HepG2 (cell line): Measurements from ENCODE around the gene HEMK1. TPM values are rescaled to one million over a fixed set of nuclear protein-coding genes. Genes with fewer than 3 reads are reported as not detected.

Source experiments
- ATF1 ChIP-seq: IDR thresholded peaks from 2 replicates; pipeline ENCODE4 v1.6.1; 2016; ENCODE audit warnings: mild to moderate bottlenecking, control low read depth
- CBX1 ChIP-seq: IDR thresholded peaks from one replicate; pipeline ENCODE4 v1.6.1; 2016; ENCODE audit warnings: antibody characterized with exemption, low read depth
- EEA1 ChIP-seq: sonication (generic); formaldehyde crosslinking; IDR thresholded peaks from 2 replicates; pipeline ENCODE4 v1.5.1; 2020; ENCODE audit warnings: mild to moderate bottlenecking, missing genetic modification reagents, borderline replicate concordance
- ELF4 ChIP-seq: sonication (generic); formaldehyde crosslinking; IDR thresholded peaks from 2 replicates; pipeline ENCODE4 v1.5.0; 2020; ENCODE audit warnings: missing genetic modification reagents, mild to moderate bottlenecking, moderate library complexity, borderline replicate concordance
- ESRRA ChIP-seq: sonication (generic); formaldehyde crosslinking; IDR thresholded peaks from 2 replicates; pipeline ENCODE4 v1.5.1; 2020; ENCODE audit warnings: mild to moderate bottlenecking, low read depth, missing genetic modification reagents
- HNF4A ChIP-seq: sonication (generic); formaldehyde crosslinking; IDR thresholded peaks from 2 replicates; pipeline ENCODE4 v1.4.0; 2020; ENCODE audit warnings: missing genetic modification reagents
- HNRNPL ChIP-seq: fragments of 200-400 bp; formaldehyde crosslinking; IDR thresholded peaks from 2 replicates; pipeline ENCODE4 v1.6.1; 2017; ENCODE audit warnings: mild to moderate bottlenecking, low read depth, low read length
- KLF16 ChIP-seq, 2 experiments: sonication (generic) in 1 of 2; formaldehyde crosslinking in 1 of 2; IDR thresholded peaks; 2 replicates each; pipeline versions ENCODE4 v1.6.1 to v1.8.0; 2016 to 2023; ENCODE audit warnings: missing genetic modification reagents in 2 of 2, missing compliant biosample characterization in 1 of 2
- NRL ChIP-seq: sonication (generic); formaldehyde crosslinking; IDR thresholded peaks from 2 replicates; pipeline ENCODE4 v1.5.0; 2020; ENCODE audit warnings: missing genetic modification reagents, mild to moderate bottlenecking, moderate library complexity, borderline replicate concordance
- PHB2 ChIP-seq: fragments of 450-650 bp; IDR thresholded peaks from 2 replicates; pipeline ENCODE4 v1.6.1; 2018; ENCODE audit not compliant: partially characterized antibody
- SOX13 ChIP-seq, 3 experiments: fragments of 450-650 bp in 1 of 3; sonication (generic) in 1 of 3; formaldehyde crosslinking in 1 of 3; IDR thresholded peaks in 2 of 3; conservative IDR thresholded peaks in 1 of 3; 2 replicates each; pipeline versions ENCODE4 v1.5.0 to v1.6.1; 2016 to 2020; ENCODE audit warnings: antibody characterized with exemption in 1 of 3, mild to moderate bottlenecking in 1 of 3, missing compliant biosample characterization in 1 of 3, missing genetic modification reagents in 1 of 3, moderate library complexity in 1 of 3
- TAF1 ChIP-seq: sonication (generic); formaldehyde crosslinking; IDR thresholded peaks from 2 replicates; pipeline ENCODE4 v1.4.0; 2020; ENCODE audit warnings: missing genetic modification reagents
- ZMYM3 ChIP-seq: sonication (generic); formaldehyde crosslinking; IDR thresholded peaks from 2 replicates; pipeline ENCODE4 v1.5.1; 2020; ENCODE audit warnings: mild to moderate bottlenecking, missing genetic modification reagents
- ZNF615 ChIP-seq: sonication (generic); formaldehyde crosslinking; IDR thresholded peaks from 2 replicates; pipeline ENCODE4 v1.5.0; 2020; ENCODE audit warnings: mild to moderate bottlenecking, missing genetic modification reagents, borderline replicate concordance
- polyA plus RNA-seq, 8 experiments: library from polyadenylated mRNA; depleted of rRNA in 3 of 8; stranded (reverse) in 7 of 8; unstranded in 1 of 8; fragments of >200 nt; fragmentation: Illumina TruSeq in 4 of 8; extraction: Trizol in 4 of 8; gene quantifications; 2 replicates each; pipeline versions ENCODE4 v1.2.1 to v1.2.3, GENCODE V29; 2011 to 2016; ENCODE audit warnings: low read depth in 4 of 8, missing spikeins in 1 of 8, mixed read lengths in 1 of 8; ENCODE audit not compliant: insufficient read depth in 1 of 8
- total RNA-seq, 5 experiments: library from RNA; depleted of rRNA; stranded (reverse); fragments of >200 nt; fragmentation: Illumina TruSeq; extraction: Trizol; gene quantifications; 2 replicates each; pipeline ENCODE4 v1.2.3, GENCODE V29; 2016; ENCODE audit warnings: low read depth in 1 of 5
- TF ChIP-seq, protein P1 (sequence below): sonication (generic); formaldehyde crosslinking; IDR thresholded peaks from 2 replicates; pipeline ENCODE4 v1.8.1; 2023; ENCODE audit warnings: mild to moderate bottlenecking, inconsistent platforms, moderate library complexity, missing genetic modification reagents, borderline replicate concordance
- TF ChIP-seq, protein P2 (sequence below): sonication (generic); formaldehyde crosslinking; IDR thresholded peaks from 2 replicates; pipeline ENCODE4 v1.4.0; 2020; ENCODE audit warnings: mild to moderate bottlenecking, missing genetic modification reagents
- TF ChIP-seq, protein P3 (sequence below), 2 experiments: sonication (generic) in 1 of 2; formaldehyde crosslinking in 1 of 2; IDR thresholded peaks; 2 replicates each; pipeline versions ENCODE4 v1.4.0 to v1.6.1; 2016 to 2020; ENCODE audit warnings: borderline replicate concordance in 1 of 2, low read depth in 1 of 2, mild to moderate bottlenecking in 1 of 2, missing genetic modification reagents in 1 of 2
- TF ChIP-seq, protein P4 (sequence below): sonication (generic); formaldehyde crosslinking; IDR thresholded peaks from 2 replicates; pipeline ENCODE4 v1.5.1; 2020; ENCODE audit warnings: mild to moderate bottlenecking, missing genetic modification reagents, moderate library complexity

Gene HEMK1
- total and polyA plus RNA-seq, 2 of the 13 experiments (the other 11 are each of a cell fraction or from before 2014, with no cell fraction given): 9.8 to 12.6 TPM

DNA sequence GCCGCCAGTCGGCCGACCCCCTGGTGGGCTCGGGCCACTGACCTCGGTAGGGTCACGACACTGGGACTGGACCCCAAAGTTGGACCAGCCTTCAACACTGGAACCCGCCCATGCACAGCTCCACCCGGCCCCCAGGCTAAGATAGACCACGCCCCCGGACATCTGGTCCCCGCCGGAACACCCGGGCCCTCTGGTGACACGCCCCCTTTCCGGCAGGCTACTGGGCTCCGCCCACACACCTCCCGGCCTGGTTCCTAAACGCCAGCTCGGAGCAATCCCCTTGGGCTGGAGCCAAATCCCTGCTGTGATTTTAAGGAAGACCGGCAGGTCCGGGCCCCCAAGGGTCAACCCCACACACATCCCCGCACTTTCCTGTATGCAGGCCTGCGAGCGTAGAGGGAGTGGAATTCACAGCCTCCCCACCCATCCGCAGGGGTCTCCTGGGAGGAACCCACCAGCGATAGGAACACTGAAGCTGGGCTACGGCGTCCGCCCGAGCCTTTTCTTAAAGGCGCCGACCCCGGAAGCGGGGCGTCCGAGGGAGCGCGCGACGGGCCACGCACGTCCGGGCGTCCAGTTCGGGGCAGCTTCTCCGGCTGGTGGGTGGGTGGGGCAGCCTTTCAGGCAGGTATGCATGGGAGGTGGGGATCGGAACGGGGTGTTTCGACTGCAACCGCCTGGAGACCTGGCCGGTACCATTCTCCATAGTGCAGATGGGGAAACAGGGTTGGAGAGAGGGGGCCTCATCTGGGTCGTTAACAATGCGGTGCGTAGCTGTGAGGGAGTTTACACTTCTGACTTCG is at the start of gene HEMK1 (continued):
- TF ChIP-seq ESRRA (CRISPR knock-in tag): no peak; the same call in 1 of the 2 replicates
- peak; percentile 61; the same call in 1 of the 2 replicates for TF ChIP-seq ZNF615 (CRISPR knock-in tag)
- TF ChIP-seq, protein P1, sequence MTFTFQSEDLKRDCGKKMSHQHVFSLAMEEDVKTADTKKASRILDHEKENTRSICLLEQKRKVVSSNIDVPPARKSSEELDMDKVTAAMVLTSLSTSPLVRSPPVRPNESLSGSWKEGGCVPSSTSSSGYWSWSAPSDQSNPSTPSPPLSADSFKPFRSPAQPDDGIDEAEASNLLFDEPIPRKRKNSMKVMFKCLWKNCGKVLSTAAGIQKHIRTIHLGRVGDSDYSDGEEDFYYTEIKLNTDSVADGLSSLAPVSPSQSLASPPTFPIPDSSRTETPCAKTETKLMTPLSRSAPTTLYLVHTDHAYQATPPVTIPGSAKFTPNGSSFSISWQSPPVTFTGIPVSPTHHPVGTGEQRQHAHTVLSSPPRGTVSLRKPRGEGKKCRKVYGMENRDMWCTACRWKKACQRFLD (CRISPR knock-in tag): no peak
- TF ChIP-seq, protein P2, sequence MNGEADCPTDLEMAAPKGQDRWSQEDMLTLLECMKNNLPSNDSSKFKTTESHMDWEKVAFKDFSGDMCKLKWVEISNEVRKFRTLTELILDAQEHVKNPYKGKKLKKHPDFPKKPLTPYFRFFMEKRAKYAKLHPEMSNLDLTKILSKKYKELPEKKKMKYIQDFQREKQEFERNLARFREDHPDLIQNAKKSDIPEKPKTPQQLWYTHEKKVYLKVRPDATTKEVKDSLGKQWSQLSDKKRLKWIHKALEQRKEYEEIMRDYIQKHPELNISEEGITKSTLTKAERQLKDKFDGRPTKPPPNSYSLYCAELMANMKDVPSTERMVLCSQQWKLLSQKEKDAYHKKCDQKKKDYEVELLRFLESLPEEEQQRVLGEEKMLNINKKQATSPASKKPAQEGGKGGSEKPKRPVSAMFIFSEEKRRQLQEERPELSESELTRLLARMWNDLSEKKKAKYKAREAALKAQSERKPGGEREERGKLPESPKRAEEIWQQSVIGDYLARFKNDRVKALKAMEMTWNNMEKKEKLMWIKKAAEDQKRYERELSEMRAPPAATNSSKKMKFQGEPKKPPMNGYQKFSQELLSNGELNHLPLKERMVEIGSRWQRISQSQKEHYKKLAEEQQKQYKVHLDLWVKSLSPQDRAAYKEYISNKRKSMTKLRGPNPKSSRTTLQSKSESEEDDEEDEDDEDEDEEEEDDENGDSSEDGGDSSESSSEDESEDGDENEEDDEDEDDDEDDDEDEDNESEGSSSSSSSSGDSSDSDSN (CRISPR knock-in tag): peak; percentile 74
- TF ChIP-seq HNRNPL: peak; percentile 42; the same call in 1 of the 2 replicates
- TF ChIP-seq, protein P3, sequence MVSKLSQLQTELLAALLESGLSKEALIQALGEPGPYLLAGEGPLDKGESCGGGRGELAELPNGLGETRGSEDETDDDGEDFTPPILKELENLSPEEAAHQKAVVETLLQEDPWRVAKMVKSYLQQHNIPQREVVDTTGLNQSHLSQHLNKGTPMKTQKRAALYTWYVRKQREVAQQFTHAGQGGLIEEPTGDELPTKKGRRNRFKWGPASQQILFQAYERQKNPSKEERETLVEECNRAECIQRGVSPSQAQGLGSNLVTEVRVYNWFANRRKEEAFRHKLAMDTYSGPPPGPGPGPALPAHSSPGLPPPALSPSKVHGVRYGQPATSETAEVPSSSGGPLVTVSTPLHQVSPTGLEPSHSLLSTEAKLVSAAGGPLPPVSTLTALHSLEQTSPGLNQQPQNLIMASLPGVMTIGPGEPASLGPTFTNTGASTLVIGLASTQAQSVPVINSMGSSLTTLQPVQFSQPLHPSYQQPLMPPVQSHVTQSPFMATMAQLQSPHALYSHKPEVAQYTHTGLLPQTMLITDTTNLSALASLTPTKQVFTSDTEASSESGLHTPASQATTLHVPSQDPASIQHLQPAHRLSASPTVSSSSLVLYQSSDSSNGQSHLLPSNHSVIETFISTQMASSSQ (IDR thresholded peaks at IDR 0.05; ENCODE audit: low read depth): no peak
- TF ChIP-seq, protein P3 (CRISPR knock-in tag; IDR thresholded peaks at IDR 0.05; ENCODE audit: borderline replicate concordance): peak; percentile 56; the same call in 1 of the 2 replicates
- peak; percentile 93 for TF ChIP-seq ATF1 (CRISPR knock-in tag)
- 0 out of 2 replicates have a peak, but pooled peaks have one; percentile 9 for TF ChIP-seq HNF4A (CRISPR knock-in tag)
- TF ChIP-seq EEA1 (CRISPR knock-in tag): no peak
- TF ChIP-seq KLF16 (CRISPR knock-in tag; IDR thresholded peaks at IDR 0.05): peak in 1 of 2 experiments; percentile 89; a peak in 2 of 4 replicates
- TF ChIP-seq CBX1: peak; percentile 94
- no peak for TF ChIP-seq SOX13 (IDR thresholded peaks at IDR 0.05)
- TF ChIP-seq SOX13 (CRISPR knock-in tag; conservative IDR thresholded peaks at IDR 0.05 in 1 of 2, IDR thresholded peaks at IDR 0.05 in 1 of 2): peak in 1 of 2 experiments; percentile 46; a peak in 1 of 4 replicates
- no peak for TF ChIP-seq PHB2
- peak; percentile 74; the same call in 1 of the 2 replicates for TF ChIP-seq NRL (CRISPR knock-in tag)
- peak; percentile 65; the same call in 1 of the 2 replicates for TF ChIP-seq ZMYM3
- peak; percentile 74 for TF ChIP-seq TAF1 (CRISPR knock-in tag)
- TF ChIP-seq, protein P4, sequence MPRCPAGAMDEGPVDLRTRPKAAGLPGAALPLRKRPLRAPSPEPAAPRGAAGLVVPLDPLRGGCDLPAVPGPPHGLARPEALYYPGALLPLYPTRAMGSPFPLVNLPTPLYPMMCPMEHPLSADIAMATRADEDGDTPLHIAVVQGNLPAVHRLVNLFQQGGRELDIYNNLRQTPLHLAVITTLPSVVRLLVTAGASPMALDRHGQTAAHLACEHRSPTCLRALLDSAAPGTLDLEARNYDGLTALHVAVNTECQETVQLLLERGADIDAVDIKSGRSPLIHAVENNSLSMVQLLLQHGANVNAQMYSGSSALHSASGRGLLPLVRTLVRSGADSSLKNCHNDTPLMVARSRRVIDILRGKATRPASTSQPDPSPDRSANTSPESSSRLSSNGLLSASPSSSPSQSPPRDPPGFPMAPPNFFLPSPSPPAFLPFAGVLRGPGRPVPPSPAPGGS: peak; percentile 77; the same call in 1 of the 2 replicates
- no peak for TF ChIP-seq ELF4 (CRISPR knock-in tag)
